GM19395 (cell line): ENCODE measurements around the gene HDHD2.

Source experiments
- ATAC-seq: cut with Tn5 transposase; IDR thresholded peaks from one replicate; pipeline ENCODE4 v1.9.1; 2021; ENCODE audit warnings: mild to moderate bottlenecking, moderate library complexity; ENCODE audit not compliant: unreplicated experiment

The HDHD2 gene

GRCh38 chr18:47075098-47075883 lies 75.0 kb downstream of the HDHD2 start:
- no peak for ATAC-seq

- no peak for ATAC-seq
These were observed 82.7 kb downstream of the HDHD2 start for GRCh38 chr18:47067648-47068047.

GRCh38 chr18:47063096-47063495 lies 87.2 kb downstream of the HDHD2 start:
- ATAC-seq: no peak

- ATAC-seq: no peak
These were observed 87.8 kb downstream of the HDHD2 start for GRCh38 chr18:47062471-47062870.
